Limb (tissue), 2 donors: ENCODE results near the gene MED10.

ENCODE experiments used
- DNase-seq, 2 donors: peaks; one replicate each; pipeline ENCODE4 v3.0.0-alpha.2; 2016; ENCODE audit errors: extremely low spot score in 2 of 2

MED10 gene

GRCh38 chr5:6399980-6400910 is 21.9 kb upstream of the MED10 start:
- no peak for DNase-seq

- DNase-seq: no peak
Measured at GRCh38 chr5:6398570-6399230, 20.4 kb upstream of the MED10 start.

- DNase-seq: no peak
Measured at GRCh38 chr5:6397536-6398269, 19.4 kb upstream of the MED10 start.

- DNase-seq: no peak
Measured at GRCh38 chr5:6396836-6397535, 18.6 kb upstream of the MED10 start.

GRCh38 chr5:6396043-6396442 is 17.7 kb upstream of the MED10 start:
- no peak for DNase-seq

GRCh38 chr5:6395621-6396020 is 17.3 kb upstream of the MED10 start:
- no peak for DNase-seq

GRCh38 chr5:6395102-6395445 is 16.7 kb upstream of the MED10 start:
- DNase-seq: no peak

GRCh38 chr5:6394429-6395101 is 16.2 kb upstream of the MED10 start:
- DNase-seq: no peak

- no peak for DNase-seq
Measured at GRCh38 chr5:6393596-6394194, 15.3 kb upstream of the MED10 start.

- DNase-seq: no peak
Measured at GRCh38 chr5:6392561-6392960, 14.2 kb upstream of the MED10 start.

GRCh38 chr5:6391151-6391550 is 12.8 kb upstream of the MED10 start:
- no peak for DNase-seq

- DNase-seq: no peak
Measured at GRCh38 chr5:6389946-6390530, 11.7 kb upstream of the MED10 start.

GRCh38 chr5:6389397-6389796 is 11.1 kb upstream of the MED10 start:
- DNase-seq: no peak

GRCh38 chr5:6387970-6388369 is 9.6 kb upstream of the MED10 start:
- DNase-seq: no peak

GRCh38 chr5:6386271-6386670 is 7.9 kb upstream of the MED10 start:
- DNase-seq: no peak

GRCh38 chr5:6384856-6385255 is 6.5 kb upstream of the MED10 start:
- no peak for DNase-seq

GRCh38 chr5:6383376-6383775 is 5.0 kb upstream of the MED10 start:
- no peak for DNase-seq

GRCh38 chr5:6379246-6379645 is 899 bp upstream of the MED10 start:
- DNase-seq: no peak

GRCh38 chr5:6378766-6379103 is 388 bp upstream of the MED10 start:
- DNase-seq: no peak

GRCh38 chr5:6377582-6377904 is 804 bp downstream of the MED10 start:
- no peak for DNase-seq
